ENCODE data around the gene POLR1D.
"Not testable (repeated sequence)": the region's sequence is repeated elsewhere in the genome, so short reads cannot be mapped to it uniquely, and the experiment has no call there.

The POLR1D gene

GRCh38 chr13:27617881-27618321 lies 3.8 kb upstream of the POLR1D start:
- DNase-seq (ENCODE audit: low read depth): no peak

GRCh38 chr13:27619093-27619727 lies 2.5 kb upstream of the POLR1D start:
- no peak for DNase-seq (ENCODE audit: low read depth)

GRCh38 chr13:27619728-27620376 lies 1.8 kb upstream of the POLR1D start:
- DNase-seq (ENCODE audit: low read depth): no peak

- peak; percentile 90 for DNase-seq (ENCODE audit: low read depth)
Measured at GRCh38 chr13:27620377-27621115, 1.1 kb upstream of the POLR1D start, which contains the start of gene LNX2. Gene LNX2, minus strand, starts transcription at chr13:27620529. Its CDS starts 38,826 bp downstream, at chr13:27581703.

GRCh38 chr13:27621116-27621365 lies 651 bp upstream of the POLR1D start:
- DNase-seq (ENCODE audit: low read depth): peak; percentile 11

GRCh38 chr13:27622102-27622820 lies 569 bp downstream of the POLR1D start:
- no peak for DNase-seq (ENCODE audit: low read depth)

- no peak for DNase-seq (ENCODE audit: low read depth)
Measured at GRCh38 chr13:27622881-27623280, 1.2 kb downstream of the POLR1D start.

GRCh38 chr13:27624071-27624470 lies 2.4 kb downstream of the POLR1D start:
- no peak for DNase-seq (ENCODE audit: low read depth)

- DNase-seq (ENCODE audit: low read depth): no peak
Measured at GRCh38 chr13:27625839-27626238, 4.1 kb downstream of the POLR1D start.

GRCh38 chr13:27627380-27627779 lies 5.7 kb downstream of the POLR1D start:
- DNase-seq (ENCODE audit: low read depth): no peak

- no peak for DNase-seq (ENCODE audit: low read depth)
Measured at GRCh38 chr13:27628081-27628480, 6.4 kb downstream of the POLR1D start.

GRCh38 chr13:27628766-27629165 lies 7.1 kb downstream of the POLR1D start:
- DNase-seq (ENCODE audit: low read depth): not testable (repeated sequence)

GRCh38 chr13:27631156-27631555 lies 9.5 kb downstream of the POLR1D start:
- no peak for DNase-seq (ENCODE audit: low read depth)

- DNase-seq (ENCODE audit: low read depth): no peak
Measured at GRCh38 chr13:27631665-27632064, 10.0 kb downstream of the POLR1D start.

- DNase-seq (ENCODE audit: low read depth): no peak
Measured at GRCh38 chr13:27632214-27632613, 10.5 kb downstream of the POLR1D start.

- no peak for DNase-seq (ENCODE audit: low read depth)
Measured at GRCh38 chr13:27632648-27633047, 11.0 kb downstream of the POLR1D start.

GRCh38 chr13:27634231-27634630 lies 12.5 kb downstream of the POLR1D start:
- no peak for DNase-seq (ENCODE audit: low read depth)

GRCh38 chr13:27634791-27635190 lies 13.1 kb downstream of the POLR1D start:
- no peak for DNase-seq (ENCODE audit: low read depth)

- DNase-seq (ENCODE audit: low read depth): no peak
Measured at GRCh38 chr13:27635266-27635665, 13.6 kb downstream of the POLR1D start.

GRCh38 chr13:27636589-27637288 lies 15.0 kb downstream of the POLR1D start:
- no peak for DNase-seq (ENCODE audit: low read depth)

- DNase-seq (ENCODE audit: low read depth): no peak
Measured at GRCh38 chr13:27637289-27637626, 15.6 kb downstream of the POLR1D start.

GRCh38 chr13:27638001-27638400 lies 16.3 kb downstream of the POLR1D start:
- no peak for DNase-seq (ENCODE audit: low read depth)

Measured in stimulated activated CD8-positive, alpha-beta memory T cell treated with anti-CD3 and anti-CD28 coated beads, Interleukin-15, amount 100 ng/mL, for 24 hours (primary cell).